Transverse colon (tissue), 4 donors: Measurements from ENCODE around the gene DNAH12. TPM values are rescaled to one million over a fixed set of nuclear protein-coding genes. Genes with fewer than 3 reads are reported as not detected.

ENCODE experiments used
- DNase-seq: peaks from one replicate; pipeline ENCODE4 v3.0.0-alpha.2; 2019
- H3K27ac ChIP-seq, 4 donors: fragments of 200-600 bp; sonication (generic); 2 replicates each; pipeline ENCODE4 v1.5.1; 2016 to 2018; ENCODE audit warnings: inconsistent platforms in 4 of 4
- H3K27me3 ChIP-seq: fragments of 200-600 bp; sonication (generic); 2 replicates; pipeline ENCODE4 v1.5.1; 2017; ENCODE audit warnings: inconsistent platforms
- H3K36me3 ChIP-seq, 4 donors: fragments of 200-600 bp; sonication (generic); 2 replicates each; pipeline ENCODE4 v1.5.1; 2017 to 2019; ENCODE audit warnings: inconsistent platforms in 4 of 4
- H3K4me1 ChIP-seq, 4 donors: fragments of 200-600 bp; sonication (generic); 2 replicates each; pipeline ENCODE4 v1.5.1; 2017 to 2020; ENCODE audit warnings: inconsistent platforms in 4 of 4
- H3K4me3 ChIP-seq, 4 donors: fragments of 200-600 bp; sonication (generic); 1 replicate in 1 of 4; 2 replicates in 3 of 4; pipeline versions ENCODE4 v1.5.1 to v1.6.1; 2017 to 2019; ENCODE audit warnings: inconsistent platforms in 4 of 4
- H3K9me3 ChIP-seq, 2 donors: fragments of 200-600 bp; sonication (generic); 2 replicates each; pipeline ENCODE4 v1.5.1; 2017 to 2019; ENCODE audit warnings: inconsistent platforms in 2 of 2
- EP300 ChIP-seq: sonication (generic); formaldehyde crosslinking; IDR thresholded peaks from one replicate; pipeline ENCODE4 v1.6.1; 2017; ENCODE audit warnings: antibody characterized with exemption, low read depth
- POLR2A ChIP-seq: fragments of 450-650 bp; IDR thresholded peaks from one replicate; pipeline ENCODE4 v1.6.1; 2016; ENCODE audit warnings: antibody characterized with exemption, mild to moderate bottlenecking, moderate library complexity
- POLR2AphosphoS5 ChIP-seq, 3 donors: sonication (generic); formaldehyde crosslinking; IDR thresholded peaks; one replicate each; pipeline ENCODE4 v1.6.1; 2016; ENCODE audit warnings: antibody characterized with exemption in 3 of 3
- WGBS, 2 donors: methylation state at CpG; one replicate each; pipeline ENCODE4 v1.1.5; 2018; ENCODE audit warnings: low coverage in 1 of 2; 5-methylcytosine and 5-hydroxymethylcytosine counted together
- in situ Hi-C, 4 donors: fragments of 200-750 bp; cut with MboI; loops; one replicate each; pipeline versions ENCODE4 v1.15.0 to v1.15.1; 2017; ENCODE audit warnings: low sequenced_read_pairs in 3 of 4, low pct_ligation_motif_present in 1 of 4, low pct_unique_long_range_greater_than_20kb in 1 of 4
- intact Hi-C: fragments of 100-400 bp; cut with DNase I; formaldehyde crosslinking; loops from one replicate; pipeline ENCODE4 v1.15.1; 2023; ENCODE audit warnings: low total_unique reads
- total RNA-seq, 4 donors: library from RNA; depleted of rRNA; stranded (reverse); fragments of >200 nt; gene quantifications; one replicate each; pipeline ENCODE4 v1.1.0, GENCODE V29; 2016
- TF ChIP-seq, protein P1 (sequence below), 5 experiments: fragments of 200-600 bp in 3 of 5; fragments of 450-650 bp in 2 of 5; sonication (generic) in 3 of 5; IDR thresholded peaks; 1 replicate in 2 of 5; 2 replicates in 3 of 5; pipeline ENCODE4 v1.5.1; 2016 to 2017; ENCODE audit warnings: antibody characterized with exemption in 5 of 5, inconsistent platforms in 3 of 5, mild to moderate bottlenecking in 2 of 5, moderate library complexity in 1 of 5

The DNAH12 gene
- total RNA-seq, 4 donors from 2014 or later, result not detected

DNA sequence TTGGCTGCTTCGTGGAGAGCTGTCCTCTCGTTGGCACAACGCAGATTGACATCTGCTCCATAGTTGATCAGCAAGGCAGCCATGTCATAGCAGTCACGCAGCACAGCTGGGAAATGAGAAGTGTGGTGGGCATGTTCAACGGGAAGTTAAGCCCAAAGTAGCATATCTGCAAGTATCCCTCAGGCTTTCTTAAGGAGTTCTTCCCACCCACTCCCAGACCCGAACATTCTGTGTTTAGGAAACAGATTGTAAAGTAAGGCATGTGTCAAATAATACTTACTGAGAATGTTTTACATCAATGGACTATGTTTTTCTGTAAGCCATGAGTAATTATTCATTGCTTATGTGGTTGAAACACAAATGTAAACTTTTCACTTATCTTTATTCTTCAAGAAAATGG, 260.8 kb downstream of the DNAH12 start:
- Histone ChIP-seq H3K4me3 (no peak overlapping the region), H3K9me3 (peaks cover 0 to 2% of the 10 kb centered on the region in 2 donors), H3K4me1 (no peaks in the 10 kb centered on the region), H3K27me3 (no peaks in the 10 kb centered on the region), H3K36me3 (no peaks in the 10 kb centered on the region), H3K27ac (no peak overlapping the region)
- DNase-seq, result no peak
- 65% methylated on average over 6 of the region's 6 CpGs; no CpG with 5 or more reads in 1 of the 2 donors for WGBS, 2 donors
- in situ Hi-C loops (no loop called here), intact Hi-C loops (no loop called here)
- TF ChIP-seq, protein P1, sequence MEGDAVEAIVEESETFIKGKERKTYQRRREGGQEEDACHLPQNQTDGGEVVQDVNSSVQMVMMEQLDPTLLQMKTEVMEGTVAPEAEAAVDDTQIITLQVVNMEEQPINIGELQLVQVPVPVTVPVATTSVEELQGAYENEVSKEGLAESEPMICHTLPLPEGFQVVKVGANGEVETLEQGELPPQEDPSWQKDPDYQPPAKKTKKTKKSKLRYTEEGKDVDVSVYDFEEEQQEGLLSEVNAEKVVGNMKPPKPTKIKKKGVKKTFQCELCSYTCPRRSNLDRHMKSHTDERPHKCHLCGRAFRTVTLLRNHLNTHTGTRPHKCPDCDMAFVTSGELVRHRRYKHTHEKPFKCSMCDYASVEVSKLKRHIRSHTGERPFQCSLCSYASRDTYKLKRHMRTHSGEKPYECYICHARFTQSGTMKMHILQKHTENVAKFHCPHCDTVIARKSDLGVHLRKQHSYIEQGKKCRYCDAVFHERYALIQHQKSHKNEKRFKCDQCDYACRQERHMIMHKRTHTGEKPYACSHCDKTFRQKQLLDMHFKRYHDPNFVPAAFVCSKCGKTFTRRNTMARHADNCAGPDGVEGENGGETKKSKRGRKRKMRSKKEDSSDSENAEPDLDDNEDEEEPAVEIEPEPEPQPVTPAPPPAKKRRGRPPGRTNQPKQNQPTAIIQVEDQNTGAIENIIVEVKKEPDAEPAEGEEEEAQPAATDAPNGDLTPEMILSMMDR (IDR thresholded peaks at IDR 0.05), result no peak
- no peak for TF ChIP-seq EP300
- no peak for TF ChIP-seq POLR2AphosphoS5 (IDR thresholded peaks at IDR 0.05)
- no peak for TF ChIP-seq POLR2A

GRCh38 chr3:57281715-57282114, 262.4 kb downstream of the DNAH12 start:
- H3K4me3 ChIP-seq, result no peak overlapping the region
- H3K9me3 ChIP-seq, result peaks cover 0 to 2% of the 10 kb centered on the region in 2 donors
- TF ChIP-seq EP300 (no peak), POLR2A (no peak), POLR2AphosphoS5 (IDR thresholded peaks at IDR 0.05) (no peak)
- TF ChIP-seq, protein P1 (IDR thresholded peaks at IDR 0.05), result no peak
- H3K27me3 ChIP-seq, result no peaks in the 10 kb centered on the region
- no peak overlapping the region for H3K27ac ChIP-seq
- in situ Hi-C loops, result no loop called here
- 45 to 63% methylated on average over 1 of the region's 1 CpG for WGBS, 2 donors
- no peak for DNase-seq
- H3K4me1 ChIP-seq, result no peaks in the 10 kb centered on the region
- H3K36me3 ChIP-seq, result no peaks in the 10 kb centered on the region
- intact Hi-C loops, result loop anchor here (1.0 kb wide), 1 partner anchor 10 kb away; no protein-coding TSS in a partner anchor

DNA sequence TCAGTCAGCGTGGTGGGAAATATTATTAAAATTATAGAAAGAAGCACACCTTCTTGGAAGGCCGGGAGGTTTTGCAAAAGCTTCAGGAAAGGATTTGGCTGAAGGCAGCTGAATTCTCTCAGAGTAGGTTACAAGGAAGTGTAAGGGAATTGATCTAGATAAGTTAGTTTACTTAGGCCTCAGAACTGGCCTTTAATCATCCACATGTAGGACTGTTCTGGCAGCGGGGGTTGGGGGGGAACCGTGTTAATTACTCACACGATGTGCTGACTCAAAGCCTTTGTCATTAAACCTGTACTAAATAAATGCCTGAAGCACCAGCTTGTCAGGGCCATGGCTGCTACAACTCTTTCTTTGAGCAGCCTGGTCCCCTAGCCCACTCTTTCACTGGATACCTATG, 264.5 kb downstream of the DNAH12 start:
- intact Hi-C loops, result no loop called here
- no peaks in the 10 kb centered on the region for H3K36me3 ChIP-seq
- H3K27ac ChIP-seq, result no peak overlapping the region
- 48 to 67% methylated on average over 3 to 5 of the region's 5 CpGs for WGBS, 2 donors
- no peak for DNase-seq
- in situ Hi-C loops, result no loop called here
- no peak for TF ChIP-seq POLR2A
- TF ChIP-seq, protein P1 (IDR thresholded peaks at IDR 0.05), result no peak
- TF ChIP-seq EP300, result no peak
- H3K4me1 ChIP-seq, result no peaks in the 10 kb centered on the region
- H3K27me3 ChIP-seq, result no peaks in the 10 kb centered on the region
- no peak overlapping the region for H3K4me3 ChIP-seq
- H3K9me3 ChIP-seq, result peaks cover 0 to 2% of the 10 kb centered on the region in 2 donors

DNA sequence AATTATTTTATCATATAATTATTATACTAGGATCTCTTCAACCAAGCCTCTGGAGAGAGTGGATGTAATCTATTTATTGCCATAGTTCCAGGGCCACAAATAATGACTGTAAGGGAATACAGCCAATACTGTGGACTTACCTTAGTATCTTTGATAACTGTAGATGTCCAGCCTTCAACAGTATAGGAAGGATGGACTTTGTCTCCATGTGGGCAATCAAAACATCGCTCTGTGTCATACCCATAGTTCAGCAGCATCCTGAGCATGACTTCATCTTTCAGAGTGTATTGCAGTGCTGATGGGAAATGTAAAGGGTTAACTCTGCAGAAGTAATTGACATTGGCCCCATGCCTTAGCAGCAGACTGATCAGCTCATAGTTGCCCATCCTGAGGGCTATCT, 265.9 kb downstream of the DNAH12 start:
- H3K27me3 ChIP-seq, result no peaks in the 10 kb centered on the region
- WGBS, 2 donors, result 72% methylated on average over 1 of the region's 1 CpG; no CpG with 5 or more reads in 1 of the 2 donors
- no peak for DNase-seq

More for the DNA sequence above, 265.9 kb downstream of the DNAH12 start:
- H3K9me3 ChIP-seq, result peaks cover 0 to 2% of the 10 kb centered on the region in 2 donors
- no peaks in the 10 kb centered on the region for H3K4me1 ChIP-seq
- H3K27ac ChIP-seq, result no peak overlapping the region
- in situ Hi-C loops, result no loop called here
- TF ChIP-seq EP300 (no peak), POLR2A (no peak), POLR2AphosphoS5 (IDR thresholded peaks at IDR 0.05) (no peak)
- TF ChIP-seq, protein P1 (IDR thresholded peaks at IDR 0.05), result no peak
- peaks cover 0 to 3% (median 0%) of the 10 kb centered on the region in 4 donors for H3K36me3 ChIP-seq
- no peak overlapping the region for H3K4me3 ChIP-seq
- intact Hi-C loops, result no loop called here
